ENCODE data around the gene DYNLT3.

- TF ChIP-seq POLR2A (IDR thresholded peaks at IDR 0.05) = no peak
- TF ChIP-seq CTCF (IDR thresholded peaks at IDR 0.05) = no peak
Measured at GRCh38 chrX:37816766-37817165, 30.6 kb downstream of the DYNLT3 start.

Data from right lobe of liver (tissue), 4 donors.